ENCODE results near the gene DVL2. TPM values are rescaled to one million over a fixed set of nuclear protein-coding genes. Genes with fewer than 3 reads are reported as not detected.

Gene DVL2
- total RNA-seq, 1 donor from 2014 or later: 47.5 TPM

GRCh38 chr17:7237761-7238419, 3.6 kb upstream of the DVL2 start:
- peak; percentile 31 for DNase-seq

DNA sequence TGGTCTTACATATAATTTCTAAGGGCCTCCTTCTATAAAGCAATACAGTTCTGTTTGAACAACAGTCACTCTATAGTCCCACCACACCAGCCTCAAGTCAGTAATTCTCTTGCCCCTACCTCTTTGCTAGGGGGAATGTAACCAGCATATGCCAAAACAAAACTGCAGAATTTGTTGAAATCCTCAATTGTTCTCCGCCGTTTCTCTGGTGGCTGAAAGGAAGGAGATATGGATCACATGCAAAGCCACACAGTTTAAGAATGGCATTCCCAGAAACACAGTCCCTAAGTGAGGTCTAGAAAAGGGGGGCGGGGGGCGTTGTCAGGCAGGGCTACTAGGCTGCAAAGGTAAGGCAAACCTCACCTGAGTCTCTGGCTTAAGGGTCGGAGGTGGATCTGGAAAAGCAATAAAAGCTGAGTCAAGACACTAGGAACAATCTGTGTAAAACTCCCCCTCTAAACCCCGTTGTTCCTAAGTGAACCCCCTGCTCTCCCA, 3.0 kb upstream of the DVL2 start:
- no peak for DNase-seq

GRCh38 chr17:7236808-7237207, 2.5 kb upstream of the DVL2 start:
- DNase-seq: no peak

DNA sequence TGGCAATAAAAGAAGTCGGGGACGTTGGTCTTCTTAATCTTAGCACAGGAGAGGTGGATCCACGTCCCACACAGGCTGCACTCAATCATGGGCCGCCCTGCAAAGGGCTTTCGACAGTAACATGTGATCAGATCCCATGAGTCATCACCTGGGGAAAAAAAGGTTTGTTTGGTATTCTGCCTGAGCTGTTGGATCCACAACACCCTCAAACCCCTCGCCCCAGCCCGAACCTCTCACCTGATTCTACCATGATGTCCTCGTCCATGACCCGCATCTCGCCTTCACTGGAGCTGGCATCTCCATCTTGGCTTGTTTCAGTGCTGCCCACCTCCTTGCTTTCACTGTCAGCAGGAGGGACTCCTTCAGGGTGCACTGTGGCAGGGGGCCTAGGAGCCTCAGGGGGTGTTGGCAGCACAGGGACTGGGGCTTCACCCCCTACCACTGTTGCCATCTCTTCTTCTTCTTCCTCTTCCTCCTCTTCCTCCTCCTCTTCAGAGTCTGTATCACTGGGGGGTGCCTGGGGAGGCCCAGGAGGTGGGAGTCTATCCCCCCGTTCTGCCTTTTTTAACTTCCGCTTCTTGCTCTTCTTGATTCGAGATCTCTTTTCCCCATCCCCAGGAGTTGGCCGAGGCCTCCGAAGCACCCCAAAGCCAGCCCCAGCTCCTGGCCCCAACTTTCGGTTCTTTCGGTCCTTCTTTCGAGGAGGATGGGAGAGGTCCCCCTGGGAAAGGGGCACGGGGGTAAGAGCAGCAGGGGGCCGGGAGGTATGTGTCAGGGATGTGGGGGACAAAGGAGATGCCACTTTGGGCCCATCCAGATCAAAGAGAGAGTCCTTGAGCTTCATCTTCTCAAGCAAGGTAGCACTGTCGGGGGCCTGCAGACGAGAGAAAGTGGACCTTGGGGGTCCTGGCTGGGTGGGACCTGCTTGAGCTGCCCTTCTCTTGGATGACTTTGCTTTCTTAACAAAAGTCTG, 1.7 kb upstream of the DVL2 start:
- DNase-seq: no peak

GRCh38 chr17:7233701-7234082, 625 bp downstream of the DVL2 start:
- DNase-seq: no peak

DNA sequence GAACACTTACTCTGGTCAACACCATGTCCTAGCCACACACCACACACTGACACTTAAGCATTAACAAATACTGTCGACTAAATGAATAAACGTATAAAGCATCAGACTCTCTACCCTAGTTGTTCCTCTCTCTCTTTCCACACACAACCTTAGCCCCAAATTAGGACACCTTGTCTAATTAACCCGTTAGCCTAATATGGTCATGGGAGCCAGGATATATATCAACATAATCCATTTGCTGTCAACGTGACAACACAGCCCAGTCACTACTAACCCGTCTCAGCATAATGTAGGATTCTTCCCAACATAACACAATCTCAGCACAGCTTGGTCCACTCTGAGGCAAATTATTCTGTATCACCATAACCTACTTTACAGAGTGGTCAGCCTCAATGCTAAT, 2.2 kb downstream of the DVL2 start:
- DNase-seq: no peak

- DNase-seq: no peak
Measured at GRCh38 chr17:7229504-7229903, 4.8 kb downstream of the DVL2 start.

- no peak for DNase-seq
Measured at GRCh38 chr17:7228920-7229319, 5.4 kb downstream of the DVL2 start.

GRCh38 chr17:7226721-7227710, 7.3 kb downstream of the DVL2 start:
- DNase-seq: no peak

DNA sequence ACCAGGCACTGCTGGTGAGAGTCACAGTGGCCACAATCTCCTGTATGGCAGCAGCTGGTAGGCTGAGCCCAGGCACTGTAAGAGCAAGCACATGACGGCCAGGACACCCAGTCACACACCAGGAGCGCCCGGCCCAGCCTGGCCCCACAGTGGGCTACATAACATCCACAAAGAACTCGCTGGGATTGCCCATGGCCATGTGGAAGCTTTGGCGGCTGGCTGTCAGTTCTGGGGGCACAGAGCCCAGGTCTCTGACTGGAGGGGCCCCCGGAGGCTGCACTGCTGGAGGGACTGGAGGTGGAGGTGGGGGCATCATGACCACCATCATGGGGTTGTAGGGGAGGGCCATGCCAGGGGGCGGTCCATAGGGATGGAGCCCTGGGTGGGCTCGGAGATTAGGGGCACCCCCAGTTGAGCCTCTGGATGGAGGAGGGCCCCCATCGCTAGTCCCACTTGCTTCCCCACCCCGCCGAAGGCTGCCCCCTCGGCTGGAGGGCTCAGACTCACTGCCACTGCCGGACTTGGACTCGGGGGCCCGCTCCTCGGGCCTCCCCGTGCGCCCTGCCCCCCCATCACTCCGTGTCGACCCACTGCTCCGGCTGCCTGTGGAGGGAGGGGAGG, 8.5 kb downstream of the DVL2 start:
- no peak for DNase-seq

DNA sequence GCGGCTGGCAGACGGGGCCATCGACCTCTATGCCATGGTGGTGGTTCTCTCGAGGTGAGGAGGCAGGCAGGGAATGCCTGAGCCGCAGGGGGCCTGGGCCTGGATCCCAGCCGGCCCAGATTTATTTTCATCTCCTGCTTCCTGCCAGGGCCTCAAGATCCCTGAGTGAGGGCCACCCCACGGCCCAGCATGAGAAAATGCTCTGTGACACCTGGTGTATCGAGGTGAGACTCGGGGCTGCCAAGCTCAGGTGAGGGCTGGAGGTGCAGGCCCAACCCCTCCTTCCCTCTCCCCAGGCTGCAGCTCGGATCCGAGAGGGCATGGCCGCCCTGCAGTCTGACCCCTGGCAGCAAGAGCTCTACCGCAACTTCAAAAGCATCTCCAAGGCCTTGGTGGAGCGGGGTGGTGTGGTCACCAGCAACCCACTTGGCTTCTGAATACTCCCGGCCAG, 9.6 kb downstream of the DVL2 start:
- DNase-seq: no peak

- DNase-seq: no peak
Measured at GRCh38 chr17:7224110-7224509, 10.2 kb downstream of the DVL2 start.

DNA sequence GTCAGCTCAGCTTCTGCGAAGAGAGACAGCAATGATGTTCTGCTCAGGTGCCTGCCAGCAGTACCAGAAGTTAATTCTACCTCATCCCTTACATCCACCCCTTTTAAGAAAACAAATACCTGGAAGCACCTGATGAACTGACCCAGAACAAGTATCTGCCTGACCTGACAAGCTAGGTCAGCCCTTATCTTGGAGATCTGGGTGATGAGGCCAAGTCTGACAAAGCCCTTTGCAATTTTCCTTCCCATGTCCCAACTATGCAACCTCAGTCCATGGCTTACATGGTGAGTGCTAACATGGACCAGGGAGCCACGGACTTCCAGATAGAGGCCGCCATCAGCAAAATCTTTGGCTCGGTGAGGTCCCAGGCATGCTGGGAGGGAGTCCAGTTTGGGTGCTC, 10.9 kb downstream of the DVL2 start:
- no peak for DNase-seq

- no peak for DNase-seq
Measured at GRCh38 chr17:7222972-7223292, 11.4 kb downstream of the DVL2 start.

DNA sequence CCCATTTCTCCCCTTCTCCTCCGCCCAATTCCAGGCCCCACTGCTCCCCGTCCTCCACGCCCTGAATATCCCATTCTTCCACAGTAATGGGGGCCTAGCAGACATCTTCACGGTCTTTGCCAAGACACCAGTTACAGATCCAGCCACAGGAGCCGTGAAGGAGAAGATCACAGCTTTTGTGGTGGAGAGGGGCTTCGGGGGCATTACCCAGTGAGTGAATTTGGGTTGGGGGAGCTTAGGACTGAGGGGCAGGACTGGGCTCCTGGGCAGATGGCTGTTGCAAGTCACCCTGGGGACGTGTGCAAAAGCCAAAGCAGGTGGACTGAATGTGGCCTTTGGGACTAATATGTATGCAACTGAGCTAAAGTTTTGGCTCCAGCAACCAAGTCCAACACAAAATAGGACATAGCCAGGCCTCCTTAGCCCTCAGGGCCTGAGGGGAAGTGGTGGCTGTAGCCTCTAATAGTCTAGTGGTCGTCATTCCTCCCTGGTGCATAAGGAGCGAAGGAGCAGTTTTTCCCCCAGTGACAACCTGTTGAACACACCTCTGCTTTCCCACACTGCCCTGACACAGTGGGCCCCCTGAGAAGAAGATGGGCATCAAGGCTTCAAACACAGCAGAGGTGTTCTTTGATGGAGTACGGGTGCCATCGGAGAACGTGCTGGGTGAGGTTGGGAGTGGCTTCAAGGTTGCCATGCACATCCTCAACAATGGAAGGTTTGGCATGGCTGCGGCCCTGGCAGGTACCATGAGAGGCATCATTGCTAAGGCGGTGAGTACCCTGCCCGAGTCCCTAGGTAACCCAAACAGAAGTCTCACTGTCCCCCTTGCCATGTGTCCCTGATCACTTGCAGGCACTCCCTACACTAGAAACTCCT, 12.0 kb downstream of the DVL2 start:
- no peak for DNase-seq

DNA sequence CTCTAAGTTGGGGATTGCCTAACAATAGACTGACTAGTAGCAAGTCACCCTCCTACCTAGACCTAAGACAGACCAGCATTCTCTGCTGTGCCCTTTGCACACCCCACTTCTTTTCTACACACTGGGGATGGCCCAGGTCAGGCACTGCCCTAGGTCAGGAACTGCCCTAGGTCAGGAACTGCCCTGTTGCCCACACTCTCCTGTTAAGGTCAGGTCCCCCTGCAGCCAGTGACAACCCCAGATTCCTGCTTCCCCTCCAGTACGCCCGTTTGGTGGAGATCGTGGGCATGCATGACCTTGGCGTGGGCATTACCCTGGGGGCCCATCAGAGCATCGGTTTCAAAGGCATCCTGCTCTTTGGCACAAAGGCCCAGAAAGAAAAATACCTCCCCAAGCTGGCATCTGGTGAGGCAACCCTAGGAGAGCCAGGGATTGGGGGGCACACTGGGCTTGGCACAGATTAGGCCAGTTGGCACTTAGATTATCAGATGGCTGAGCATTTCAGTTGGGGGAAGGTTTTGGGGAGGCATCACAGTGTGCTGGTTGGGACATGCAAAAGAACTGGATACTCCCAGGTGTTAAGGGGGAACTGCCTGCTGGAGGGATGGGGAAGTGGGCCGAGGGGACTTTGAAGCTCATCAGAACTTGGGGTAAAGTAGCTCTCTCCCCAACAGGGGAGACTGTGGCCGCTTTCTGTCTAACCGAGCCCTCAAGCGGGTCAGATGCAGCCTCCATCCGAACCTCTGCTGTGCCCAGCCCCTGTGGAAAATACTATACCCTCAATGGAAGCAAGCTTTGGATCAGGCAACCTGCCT, 12.8 kb downstream of the DVL2 start:
- DNase-seq: no peak

DNA sequence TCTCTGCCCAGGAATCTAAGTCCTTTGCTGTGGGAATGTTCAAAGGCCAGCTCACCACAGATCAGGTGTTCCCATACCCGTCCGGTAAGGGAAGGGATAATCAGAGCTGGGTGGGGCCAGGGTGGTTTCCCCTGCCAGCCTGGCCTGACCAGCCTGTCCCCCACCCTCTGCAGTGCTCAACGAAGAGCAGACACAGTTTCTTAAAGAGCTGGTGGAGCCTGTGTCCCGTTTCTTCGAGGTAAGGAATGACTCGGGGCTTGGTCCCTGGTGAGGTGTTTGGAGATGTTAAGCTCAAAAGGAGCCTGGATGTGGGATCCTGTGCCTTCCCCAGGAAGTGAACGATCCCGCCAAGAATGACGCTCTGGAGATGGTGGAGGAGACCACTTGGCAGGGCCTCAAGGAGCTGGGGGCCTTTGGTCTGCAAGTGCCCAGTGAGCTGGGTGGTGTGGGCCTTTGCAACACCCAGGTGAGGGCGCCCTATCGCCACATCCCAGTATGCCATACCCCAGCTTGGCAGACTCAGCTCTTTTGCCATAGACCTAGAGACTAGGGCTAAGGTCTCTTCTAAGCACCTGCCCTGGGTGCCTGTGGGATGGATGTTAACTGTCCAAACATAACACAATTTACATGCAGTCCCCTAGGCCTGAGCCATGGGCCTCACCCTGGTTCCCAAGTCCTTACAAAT, 13.6 kb downstream of the DVL2 start:
- no peak for DNase-seq

DNA sequence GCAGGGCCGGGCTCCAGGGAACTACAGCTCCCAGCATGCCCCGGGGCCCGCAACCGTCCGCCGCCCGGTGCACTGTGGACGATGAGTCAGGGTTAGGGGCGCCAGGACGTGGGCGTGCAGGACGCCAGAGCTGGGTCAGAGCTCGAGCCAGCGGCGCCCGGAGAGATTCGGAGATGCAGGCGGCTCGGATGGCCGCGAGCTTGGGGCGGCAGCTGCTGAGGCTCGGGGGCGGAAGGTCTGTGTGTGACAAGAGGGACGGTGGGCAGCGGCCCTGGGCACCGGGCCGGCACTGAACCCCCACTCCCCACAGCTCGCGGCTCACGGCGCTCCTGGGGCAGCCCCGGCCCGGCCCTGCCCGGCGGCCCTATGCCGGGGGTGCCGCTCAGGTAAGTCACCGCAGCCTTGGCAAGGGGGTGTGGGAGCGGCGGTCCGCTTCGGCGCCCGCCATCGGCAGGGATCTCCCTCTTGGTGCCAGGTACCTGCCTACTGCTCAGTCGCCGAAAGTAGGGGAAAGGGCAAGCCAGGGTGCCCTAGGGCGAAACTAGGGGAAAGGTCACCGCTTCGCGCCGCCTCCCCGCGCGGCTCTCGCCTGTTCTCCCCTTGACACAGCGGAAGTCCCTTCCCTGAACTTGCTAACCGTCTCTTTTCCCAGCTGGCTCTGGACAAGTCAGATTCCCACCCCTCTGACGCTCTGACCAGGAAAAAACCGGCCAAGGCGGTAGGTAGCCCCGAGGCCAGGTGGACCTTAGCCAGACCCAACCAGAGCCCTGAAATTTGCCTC, 14.3 kb downstream of the DVL2 start, which contains the start of the genes ACADVL and DLG4:
Gene ACADVL, plus strand, starts transcription at position 127 of the 781 bp plus-strand sequence. Its CDS starts 47 bp downstream, at position 174.
Gene DLG4, minus strand, starts transcription at position 25 of the 781 bp plus-strand sequence.
- DNase-seq: peak; percentile 76
